GM19328 (cell line): ENCODE measurements around the gene FGGY.
"Not testable (repeated sequence)": the region's sequence is repeated elsewhere in the genome, so short reads cannot be mapped to it uniquely, and the experiment has no call there.

Source experiments
- ATAC-seq: cut with Tn5 transposase; IDR thresholded peaks from one replicate; pipeline ENCODE4 v1.9.1; 2021; ENCODE audit warnings: mild to moderate bottlenecking, moderate library complexity; ENCODE audit not compliant: unreplicated experiment

Gene FGGY

DNA sequence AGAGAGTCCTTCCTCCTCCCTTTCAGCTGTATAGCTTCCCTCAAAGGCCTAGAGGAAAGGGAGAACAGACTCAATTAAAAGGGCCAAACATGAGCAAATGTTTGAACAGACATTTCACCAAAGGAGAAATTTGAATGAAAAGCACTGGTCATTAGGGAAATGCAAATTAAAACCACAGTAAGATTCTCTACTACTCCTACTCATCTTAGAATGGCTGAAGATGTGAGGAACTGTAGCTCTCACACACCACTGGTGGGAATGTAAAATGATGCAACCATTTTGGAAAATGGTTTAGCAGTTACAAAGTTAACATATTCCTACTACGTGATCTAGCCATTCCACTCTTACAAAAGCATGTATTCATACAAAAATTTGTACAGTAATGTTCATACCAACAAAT, 264.9 kb downstream of the FGGY start:
- no peak for ATAC-seq

DNA sequence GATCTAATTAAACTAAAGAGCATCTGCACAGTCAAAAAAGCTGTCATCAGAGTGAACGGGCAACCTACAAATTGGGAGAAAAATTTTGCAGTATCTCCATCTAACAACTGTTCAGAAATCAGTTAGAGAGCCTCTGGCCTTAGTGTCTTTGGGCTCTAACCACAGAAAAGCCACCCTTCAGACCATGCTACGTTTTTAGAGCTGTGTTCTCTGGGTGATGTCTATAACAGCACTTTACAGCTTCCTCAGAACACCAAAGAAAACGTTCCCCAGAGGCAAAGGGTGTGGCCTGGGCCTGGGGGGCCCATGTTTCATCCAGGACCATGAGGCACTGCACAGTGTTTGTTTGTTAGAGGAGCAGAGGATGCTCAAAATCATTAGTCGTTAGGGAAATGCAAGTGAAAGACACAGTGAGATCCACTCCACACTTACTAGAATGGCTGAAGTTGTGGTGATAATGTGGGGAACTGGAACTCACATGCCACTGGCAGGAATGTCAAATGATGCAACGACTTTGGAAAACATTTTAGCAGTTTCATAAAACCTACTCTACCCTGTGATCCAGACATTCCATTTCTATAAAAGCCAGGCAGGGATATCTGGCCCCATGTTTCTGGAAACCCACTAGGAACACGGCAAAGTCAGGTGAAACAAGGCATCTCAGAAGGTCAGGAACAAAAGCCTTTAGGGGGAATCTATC, 267.4 kb downstream of the FGGY start:
- no peak for ATAC-seq

DNA sequence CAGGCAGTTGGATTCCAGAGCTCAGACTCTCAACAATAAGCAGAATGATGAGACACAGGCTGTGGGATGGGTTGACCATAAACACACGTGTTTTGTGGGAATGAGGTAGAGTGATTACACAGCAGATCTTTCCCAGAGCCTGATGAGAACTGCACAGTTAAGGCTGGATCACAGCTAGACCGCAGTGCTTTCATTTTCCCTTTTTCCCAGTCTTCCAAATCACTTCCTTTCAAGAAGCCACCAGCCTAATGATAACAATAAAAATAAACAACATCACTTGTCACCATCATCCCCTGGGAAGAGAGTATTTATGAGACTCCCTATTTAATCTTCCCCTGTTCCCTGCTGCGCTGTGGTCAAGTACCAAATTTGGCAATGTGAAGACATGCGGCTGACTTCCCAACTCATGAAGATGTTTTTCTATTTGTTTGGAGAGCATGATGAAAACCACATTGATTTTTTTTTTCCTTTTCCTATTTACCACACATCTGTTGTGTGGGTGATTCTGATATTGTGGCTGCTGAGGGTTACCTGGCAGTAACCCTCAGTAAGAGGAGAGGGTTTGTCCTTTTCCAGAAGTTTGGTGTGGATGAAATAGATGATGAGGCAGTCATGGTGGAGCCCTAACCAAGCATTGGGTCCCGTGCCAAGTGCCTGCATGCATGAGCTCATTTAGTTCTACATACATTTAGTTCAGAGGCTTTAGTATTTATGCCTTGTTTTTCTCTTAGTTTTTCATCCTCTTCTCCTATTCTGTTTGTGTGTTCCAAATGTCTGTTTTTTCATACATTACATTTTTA, 268.9 kb downstream of the FGGY start:
- ATAC-seq: no peak

DNA sequence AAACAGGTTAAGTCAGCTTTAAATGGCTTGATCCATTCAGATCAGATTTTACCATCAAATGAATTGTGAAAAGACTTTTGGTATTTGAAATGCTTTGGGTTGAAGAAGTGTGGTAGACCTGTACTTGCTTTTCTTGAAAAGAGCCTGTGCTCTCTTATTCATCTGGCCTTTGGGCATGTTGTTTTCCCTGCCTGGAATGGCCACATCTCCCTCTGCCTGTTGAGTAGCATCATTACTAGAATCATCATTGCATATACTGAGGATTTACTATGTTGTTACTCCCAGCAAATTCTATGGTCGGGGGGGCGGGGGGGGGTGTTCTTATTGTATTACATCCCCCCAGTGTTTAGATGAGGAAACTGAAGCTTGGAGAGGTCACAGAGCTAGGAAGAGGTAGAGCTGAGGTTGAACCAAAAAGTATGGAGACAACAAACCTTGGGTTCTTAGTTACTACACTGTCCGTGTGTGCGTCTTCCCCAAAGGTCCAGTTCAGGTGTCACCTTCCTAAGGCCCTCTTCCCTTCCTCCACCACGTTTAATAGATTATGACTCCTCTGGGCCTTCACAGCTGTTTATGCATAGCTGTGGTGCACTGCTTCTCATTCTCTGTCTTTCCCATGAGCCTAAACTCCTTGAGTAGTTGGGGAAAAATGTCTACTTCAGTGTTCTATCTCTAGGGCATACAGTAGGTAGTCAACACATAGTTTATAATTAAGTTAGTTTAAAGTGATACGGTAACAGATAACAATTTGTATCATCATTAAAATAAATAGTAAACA, 271.5 kb downstream of the FGGY start:
- no peak for ATAC-seq

DNA sequence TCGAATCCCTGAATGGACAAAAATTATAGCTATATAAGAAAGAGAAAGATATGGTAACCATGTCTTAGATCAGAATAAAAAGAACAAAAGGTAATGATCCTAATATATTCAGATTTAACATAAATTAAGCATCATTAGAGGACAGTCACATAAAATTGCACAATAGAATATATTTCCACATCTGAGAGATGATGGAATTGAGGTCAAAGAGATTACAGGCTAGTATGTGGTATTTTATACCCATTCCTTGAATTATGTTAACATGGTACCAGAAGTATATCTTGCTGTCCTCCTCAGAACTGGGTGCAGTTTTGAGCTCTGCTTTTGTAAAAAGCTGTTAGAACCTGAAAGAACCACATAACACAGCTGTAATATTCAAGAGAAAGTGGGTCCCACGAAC, 272.3 kb downstream of the FGGY start:
- ATAC-seq: no peak

DNA sequence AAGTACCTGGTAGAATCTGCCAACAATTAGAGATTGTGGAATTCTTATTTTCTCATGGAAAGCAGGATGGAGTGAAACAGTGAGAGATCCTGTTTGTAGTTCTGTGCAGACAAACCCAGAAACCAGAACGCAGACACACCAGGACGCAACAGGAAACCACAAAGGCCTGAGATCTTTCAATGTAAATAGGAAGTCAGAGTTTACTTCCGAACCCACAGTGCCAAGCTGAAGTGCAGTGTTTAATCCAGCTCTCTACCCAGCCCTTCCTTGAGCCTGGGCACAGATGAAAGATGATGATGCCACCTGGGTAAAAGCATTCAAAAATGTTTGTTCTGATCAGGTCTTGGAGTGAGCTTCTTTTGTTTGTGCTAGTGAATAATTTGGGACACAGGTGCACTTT, 273.6 kb downstream of the FGGY start:
- ATAC-seq: no peak

DNA sequence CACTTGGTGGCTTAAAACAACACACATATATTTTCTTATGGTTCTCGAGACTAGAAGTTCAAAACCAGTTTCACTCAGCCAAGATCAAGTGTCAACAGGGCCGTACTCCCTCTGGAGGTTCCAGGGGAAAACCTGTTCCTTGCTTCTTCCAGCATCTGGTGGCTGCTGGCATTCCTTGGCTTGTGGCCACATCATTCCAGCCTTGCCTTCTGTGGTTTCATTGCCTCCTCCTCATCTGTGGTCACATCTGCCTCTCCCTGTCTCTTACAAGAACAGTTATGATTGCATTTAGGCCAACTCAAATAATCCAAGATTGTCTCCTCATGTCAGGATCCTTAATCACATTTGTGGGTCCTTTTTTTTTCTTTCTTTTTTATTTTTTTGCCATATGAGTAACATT, 277.2 kb downstream of the FGGY start:
- no peak for ATAC-seq

DNA sequence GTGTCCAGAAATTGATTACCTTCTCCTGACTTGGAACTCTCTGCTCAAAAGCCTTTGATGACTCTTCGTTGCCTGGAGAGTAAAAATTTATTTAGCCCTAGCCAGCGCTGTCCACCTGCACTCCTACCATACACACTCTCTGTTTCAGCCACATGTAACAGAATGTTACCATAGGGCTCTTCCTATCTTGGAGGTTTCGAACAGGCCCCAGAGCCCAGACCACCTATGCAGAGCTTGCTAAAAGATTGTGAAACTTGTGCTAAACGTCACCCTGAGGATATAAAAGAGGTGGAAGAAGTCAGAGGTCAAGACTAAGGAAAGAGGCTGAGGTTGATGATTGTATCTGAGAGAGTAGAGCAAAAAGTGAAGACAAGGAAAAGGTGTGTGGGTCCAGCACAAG, 280.9 kb downstream of the FGGY start:
- ATAC-seq: no peak

DNA sequence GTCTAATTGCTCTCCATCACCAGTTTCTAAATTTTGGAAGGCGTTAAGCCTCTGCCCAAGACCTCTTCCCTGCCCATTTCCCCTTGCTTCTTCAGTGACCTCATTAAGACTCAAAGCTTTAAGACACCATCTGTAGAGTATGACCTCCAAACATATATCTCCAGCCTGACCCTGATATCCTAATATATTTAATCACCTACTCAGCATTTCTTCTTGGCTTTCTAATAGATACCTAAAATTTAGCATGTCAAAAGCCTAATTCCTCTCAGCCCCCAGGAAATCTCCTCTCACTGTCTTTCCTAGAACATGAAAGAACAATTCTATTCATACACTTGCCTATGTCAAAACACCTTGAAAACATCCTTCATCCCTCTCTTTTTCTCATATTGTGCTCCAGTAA, 282.3 kb downstream of the FGGY start:
- ATAC-seq: no peak

DNA sequence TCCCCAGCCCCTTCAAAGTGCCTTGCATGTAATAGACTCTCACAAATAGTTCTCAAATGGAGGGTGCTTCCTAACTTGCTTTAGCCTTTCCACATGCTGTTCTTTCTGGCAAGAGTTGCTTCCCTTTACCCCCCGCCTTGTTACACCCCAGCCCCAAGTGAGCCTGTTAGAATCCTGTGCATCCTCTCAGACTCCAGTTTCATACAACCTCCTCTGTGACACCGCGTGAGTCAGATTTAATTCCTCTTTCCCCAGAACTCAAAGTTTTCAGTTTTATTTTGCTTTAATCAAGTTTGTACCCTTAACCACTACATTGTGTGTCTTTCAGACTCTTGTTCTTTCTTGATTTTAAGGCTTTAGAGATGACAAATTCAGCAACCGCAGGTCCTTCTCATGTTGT, 283.4 kb downstream of the FGGY start:
- no peak for ATAC-seq

DNA sequence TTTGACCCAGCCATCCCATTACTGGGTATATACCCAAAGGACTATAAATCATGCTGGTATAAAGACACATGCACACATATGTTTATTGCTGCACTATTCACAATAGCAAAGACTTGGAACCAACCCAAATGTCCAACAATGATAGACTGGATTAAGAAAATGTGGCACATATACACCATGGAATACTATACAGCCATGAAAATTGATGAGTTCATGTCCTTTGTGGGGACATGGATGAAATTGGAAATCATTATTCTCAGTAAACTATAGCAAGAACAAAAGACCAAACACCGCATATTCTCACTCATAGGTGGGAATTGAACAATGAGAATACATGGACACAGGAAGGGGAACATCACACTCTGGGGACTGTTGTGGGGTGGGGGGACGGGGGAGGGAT, 295.5 kb downstream of the FGGY start:
- ATAC-seq: not testable (repeated sequence)

DNA sequence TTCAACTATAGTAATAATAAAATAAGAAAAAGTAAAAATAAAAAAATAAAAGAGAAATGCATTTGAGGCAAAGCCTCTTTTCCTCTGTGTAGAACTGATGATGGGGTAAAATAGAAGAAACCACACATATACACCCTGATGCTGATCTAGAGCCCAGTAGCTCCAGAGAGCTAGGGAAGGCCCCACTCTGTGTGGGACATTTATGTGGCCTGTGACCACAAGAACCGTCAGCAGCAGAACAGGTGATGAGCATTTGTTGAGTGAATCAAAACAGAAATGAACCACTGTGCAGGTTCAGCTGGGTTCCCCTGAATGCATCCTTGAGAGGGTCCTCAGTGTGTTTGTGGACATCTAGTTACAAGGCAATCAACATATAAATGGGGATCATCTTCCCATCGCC, 296.0 kb downstream of the FGGY start:
- no peak for ATAC-seq

DNA sequence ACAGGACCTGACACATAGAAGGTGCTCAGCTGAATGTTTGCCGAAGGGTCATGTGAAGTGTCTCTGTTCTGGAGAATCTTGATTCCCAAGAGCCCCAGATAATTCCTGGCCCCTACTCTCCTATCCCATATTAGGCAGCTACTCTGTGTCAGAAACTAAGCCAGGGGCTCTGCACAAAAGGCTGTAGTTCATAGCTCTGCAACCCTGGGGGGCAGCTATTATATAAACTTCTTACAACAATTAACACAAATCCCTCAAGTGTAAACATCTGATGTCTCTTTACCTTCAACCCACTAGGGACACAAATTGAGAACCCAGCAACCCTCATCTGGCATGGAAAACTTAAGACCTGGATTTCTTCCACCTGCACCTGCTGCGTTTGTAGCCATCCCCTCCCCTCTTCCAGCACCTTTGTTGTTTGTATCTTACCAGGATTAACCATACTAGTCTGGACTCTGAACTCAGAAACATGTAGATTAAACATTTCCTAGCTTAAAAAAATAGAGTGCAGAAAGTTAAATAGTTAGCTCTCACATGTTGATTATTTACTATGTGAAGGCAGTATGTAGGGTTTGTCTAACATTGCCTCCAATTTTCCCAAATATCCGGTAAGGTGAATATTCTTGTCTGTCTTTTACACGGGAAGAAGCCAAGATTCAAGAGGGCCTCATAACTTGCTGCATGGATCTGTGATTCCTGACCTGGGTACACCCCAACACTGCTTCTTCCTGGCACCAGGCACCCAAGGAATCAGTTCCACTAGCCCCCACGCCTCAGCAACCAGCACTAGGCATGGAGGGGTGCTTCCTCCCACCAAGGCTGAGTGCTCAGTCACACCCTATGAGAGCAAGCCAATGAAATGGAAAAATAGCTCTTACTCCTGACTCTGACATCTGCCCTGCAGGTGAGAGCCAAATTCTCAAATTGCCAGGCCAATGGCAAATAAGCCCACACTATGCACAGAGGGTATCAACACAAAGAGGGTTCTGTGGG, 297.2 kb downstream of the FGGY start:
- no peak for ATAC-seq

DNA sequence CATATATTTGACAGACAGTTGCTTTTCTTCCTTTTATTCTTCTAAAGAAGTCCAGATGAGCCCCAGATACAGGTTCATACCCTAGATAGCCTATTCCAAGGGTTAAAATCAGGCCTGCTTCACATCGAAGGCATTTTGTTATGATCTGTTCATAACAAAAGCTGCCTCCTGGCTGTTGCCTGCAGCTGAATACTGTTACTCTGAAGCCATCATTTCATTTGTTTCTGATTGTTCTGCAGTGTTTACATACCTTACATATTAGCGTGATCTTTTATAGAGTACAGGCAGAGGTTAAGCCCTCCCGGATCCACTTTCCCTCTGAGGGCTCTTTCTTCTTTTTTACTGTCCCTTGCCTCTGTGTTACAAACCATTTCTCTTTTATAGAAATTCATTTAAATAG, 298.9 kb downstream of the FGGY start:
- ATAC-seq: no peak

DNA sequence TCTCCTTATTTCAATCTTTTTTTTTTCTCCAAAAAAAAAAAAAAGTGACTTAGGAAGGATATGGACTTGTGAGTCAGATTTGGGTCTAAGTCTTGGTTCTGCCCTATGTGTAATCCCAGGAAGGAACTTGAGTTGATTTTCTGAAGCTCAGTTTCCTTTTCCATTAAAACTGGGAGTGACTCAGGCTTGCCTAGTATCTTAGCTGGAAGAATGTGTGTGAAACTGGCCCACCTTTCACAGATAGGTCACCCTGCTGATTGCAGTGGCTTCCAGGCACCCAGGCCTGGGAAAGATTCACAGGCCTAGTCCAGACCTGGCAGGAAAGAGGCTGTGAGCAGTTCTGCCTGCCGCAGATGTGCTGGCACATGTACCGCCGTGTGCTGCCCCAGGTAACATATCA, 299.5 kb downstream of the FGGY start:
- ATAC-seq: no peak

DNA sequence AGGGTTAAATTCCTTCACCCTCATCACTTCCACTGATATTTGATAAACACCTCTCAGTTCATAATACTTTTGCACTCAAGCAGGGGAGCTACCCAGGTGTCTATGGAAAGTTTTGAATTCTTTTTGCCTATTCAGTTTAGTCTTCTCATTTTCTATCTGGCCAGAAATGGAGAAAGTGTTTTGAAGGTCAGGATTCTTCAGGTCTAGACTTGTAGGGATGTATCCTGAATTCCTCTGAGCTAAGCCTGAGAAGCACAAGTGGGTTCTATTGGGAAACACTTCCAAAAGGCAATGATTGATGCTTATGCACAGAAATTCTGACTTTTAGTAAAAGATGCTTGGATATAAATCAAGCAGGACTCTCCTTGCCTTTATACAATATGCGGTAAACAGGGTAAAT, 300.1 kb downstream of the FGGY start:
- no peak for ATAC-seq

DNA sequence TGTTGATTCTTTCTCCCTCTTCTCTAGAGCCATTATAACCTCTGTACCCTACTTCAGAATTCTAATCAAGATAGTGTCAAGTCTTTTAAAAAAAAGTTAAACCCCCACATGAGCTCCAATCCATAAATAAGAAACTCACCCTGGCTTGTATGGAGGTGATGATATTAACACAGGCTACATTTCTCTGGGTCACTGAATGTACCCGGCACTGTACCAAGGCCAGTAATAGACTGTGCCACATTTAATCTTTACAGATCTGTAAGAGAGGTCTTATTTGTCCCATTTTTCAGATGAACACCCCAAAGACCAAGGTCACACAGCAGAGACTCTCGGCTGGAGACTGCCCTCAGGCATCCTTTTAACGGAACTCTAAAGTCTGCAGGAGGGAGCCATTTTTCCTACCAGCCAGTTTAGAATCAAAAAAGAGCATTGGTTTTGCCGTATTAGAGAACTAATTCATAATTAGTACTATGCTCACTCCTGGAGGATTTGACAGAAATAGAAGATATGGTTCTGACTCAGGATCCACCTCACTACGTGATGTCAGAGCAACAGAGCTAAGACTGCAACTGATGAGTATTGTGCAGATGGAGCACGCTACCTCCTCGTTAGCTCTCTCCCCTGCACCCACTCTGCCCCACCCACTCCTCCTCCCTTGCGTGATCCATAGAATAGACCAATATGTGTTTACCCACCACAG, 300.7 kb downstream of the FGGY start:
- no peak for ATAC-seq

DNA sequence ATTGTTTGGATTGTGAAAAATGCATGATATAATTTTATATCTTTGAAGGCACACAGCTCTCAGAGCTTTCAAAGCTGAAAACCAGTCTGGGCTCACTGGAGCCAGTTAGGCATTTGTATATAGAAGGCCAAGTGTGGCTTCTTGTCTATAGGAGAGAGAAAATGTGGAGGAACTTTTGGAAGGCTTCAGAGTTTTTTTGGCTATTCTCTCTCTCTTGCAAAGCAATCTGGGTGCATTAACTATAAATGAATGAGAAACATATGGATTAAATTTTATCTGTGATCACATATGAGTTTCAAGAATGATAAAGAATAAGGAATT, 301.2 kb downstream of the FGGY start:
- no peak for ATAC-seq

DNA sequence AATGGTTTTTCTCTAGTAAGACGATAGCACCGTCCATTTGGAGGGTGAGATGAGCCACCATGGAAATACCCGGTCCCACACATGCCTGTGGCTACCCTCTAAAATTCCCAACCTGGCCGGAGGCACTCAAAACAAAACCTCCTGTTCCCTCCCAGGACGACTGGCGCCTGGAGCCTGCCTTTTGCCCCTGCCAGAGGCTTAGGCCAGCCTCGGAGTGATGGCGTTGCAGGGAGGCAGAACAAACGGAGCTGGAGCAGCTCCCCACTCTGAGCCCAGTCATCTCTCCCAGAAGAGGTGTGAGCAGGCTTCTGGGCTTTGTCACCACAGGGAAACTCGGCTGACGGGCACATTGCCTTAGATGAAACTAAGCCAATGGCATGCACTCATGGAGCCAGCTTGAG, 304.1 kb downstream of the FGGY start:
- no peak for ATAC-seq

DNA sequence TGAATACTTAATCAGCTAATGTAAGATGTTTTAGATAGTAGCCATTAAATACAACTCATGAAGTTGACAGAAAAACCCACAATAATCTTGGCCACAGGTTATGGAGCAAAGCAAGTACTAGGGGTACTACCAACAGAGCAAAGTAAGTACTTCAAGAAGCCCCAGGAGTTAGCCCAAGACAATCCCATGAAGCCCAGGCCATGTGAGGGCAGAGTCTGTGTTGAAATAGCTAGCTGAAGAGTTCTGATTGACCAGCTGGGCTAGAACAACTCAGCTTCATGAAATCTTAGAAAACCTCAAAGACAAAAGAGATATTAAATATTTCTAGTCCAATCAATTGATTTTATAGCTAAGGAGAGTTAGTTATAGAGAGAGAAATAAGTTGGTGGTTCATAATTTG, 304.9 kb downstream of the FGGY start:
- ATAC-seq: no peak
